Body of pancreas (tissue), 4 donors: ENCODE results near the gene RAD54L. TPM values are rescaled to one million over a fixed set of nuclear protein-coding genes. Genes with fewer than 3 reads are reported as not detected.
"Not testable (repeated sequence)": the region's sequence is repeated elsewhere in the genome, so short reads cannot be mapped to it uniquely, and the experiment has no call there.

Experiments used
- ATAC-seq: fragments of 150-250 bp; one replicate; pipeline ENCODE4 v1.9.1; 2016
- DNase-seq, 4 donors: peaks; one replicate each; pipeline ENCODE4 v3.0.0-alpha.2; 2019
- H3K27ac ChIP-seq, 4 donors: fragments of 200-600 bp; sonication (generic); 1 replicate in 3 of 4; 2 replicates in 1 of 4; pipeline versions ENCODE4 v1.5.1 to v1.6.1; 2016 to 2019; ENCODE audit warnings: mild to moderate bottlenecking in 1 of 4, mixed read lengths in 1 of 4, moderate library complexity in 1 of 4
- H3K27me3 ChIP-seq, 2 donors: fragments of 200-600 bp; sonication (generic); one replicate each; pipeline ENCODE4 v1.6.0; 2016; ENCODE audit warnings: mild to moderate bottlenecking in 1 of 2
- H3K36me3 ChIP-seq, 2 donors: fragments of 200-600 bp; sonication (generic); replicated peaks in 1 of 2; 2 replicates each; pipeline ENCODE4 v1.5.1; 2016; ENCODE audit warnings: low read depth in 2 of 2; ENCODE audit not compliant: insufficient read depth in 1 of 2
- H3K4me1 ChIP-seq: fragments of 200-600 bp; sonication (generic); one replicate; pipeline ENCODE4 v1.6.0; 2016
- H3K4me3 ChIP-seq, 2 donors: fragments of 200-600 bp; sonication (generic); 1 replicate in 1 of 2; 2 replicates in 1 of 2; pipeline ENCODE4 v1.5.1; 2016 to 2019
- H3K9me3 ChIP-seq, 3 donors: fragments of 200-600 bp; sonication (generic); 1 replicate in 2 of 3; 2 replicates in 1 of 3; pipeline ENCODE4 v1.5.1; 2016
- POLR2A ChIP-seq, 3 donors: fragments of 450-650 bp; IDR thresholded peaks; one replicate each; pipeline ENCODE4 v1.6.1; 2016; ENCODE audit warnings: antibody characterized with exemption in 3 of 3, mild to moderate bottlenecking in 2 of 3
- WGBS, 2 donors: methylation state at CpG; one replicate each; pipeline ENCODE4 v1.1.5; 2017; 5-methylcytosine and 5-hydroxymethylcytosine counted together
- intact Hi-C: fragments of 100-400 bp; cut with DNase I; formaldehyde crosslinking; loops from one replicate; pipeline ENCODE4 v1.15.1; 2023
- total RNA-seq, 2 donors: library from RNA; depleted of rRNA; stranded (reverse); fragments of >200 nt; gene quantifications; one replicate each; pipeline ENCODE4 v1.1.0, GENCODE V29; 2016
- TF ChIP-seq, protein P1 (sequence below), 7 experiments: fragments of 450-650 bp in 4 of 7; fragments of 200-600 bp in 3 of 7; sonication (generic) in 3 of 7; IDR thresholded peaks; one replicate each; pipeline ENCODE4 v1.5.1; 2016 to 2019; ENCODE audit warnings: antibody characterized with exemption in 7 of 7

The RAD54L gene
- total RNA-seq, 2 donors from 2014 or later, result under 0.01 TPM; not detected in 1

DNA sequence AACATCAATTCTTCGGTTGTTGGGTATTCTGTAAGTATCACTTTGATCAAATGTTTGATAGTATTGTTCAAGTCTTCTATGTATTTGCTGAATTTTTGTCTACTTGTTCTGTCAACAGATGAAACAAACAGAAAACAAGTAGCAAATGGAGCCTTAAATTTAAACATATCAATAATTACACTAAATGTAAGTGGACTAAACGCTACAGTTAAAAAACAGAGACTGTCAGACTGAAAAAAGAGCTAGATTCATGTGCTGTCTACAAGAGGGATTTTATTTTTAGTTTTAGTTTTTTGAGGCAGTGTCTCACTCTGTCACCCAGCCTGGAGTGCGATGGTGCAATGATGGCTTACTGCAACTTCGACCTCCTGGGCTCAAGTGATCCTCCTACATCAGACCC, 10.7 kb upstream of the RAD54L start:
- H3K4me1 ChIP-seq, result no peaks in the 10 kb centered on the region
- H3K27me3 ChIP-seq, result no peaks in the 10 kb centered on the region
- H3K4me3 ChIP-seq, result no peak overlapping the region
- no peaks in the 10 kb centered on the region for H3K9me3 ChIP-seq
- TF ChIP-seq POLR2A (IDR thresholded peaks at IDR 0.05), result no peak
- TF ChIP-seq, protein P1, sequence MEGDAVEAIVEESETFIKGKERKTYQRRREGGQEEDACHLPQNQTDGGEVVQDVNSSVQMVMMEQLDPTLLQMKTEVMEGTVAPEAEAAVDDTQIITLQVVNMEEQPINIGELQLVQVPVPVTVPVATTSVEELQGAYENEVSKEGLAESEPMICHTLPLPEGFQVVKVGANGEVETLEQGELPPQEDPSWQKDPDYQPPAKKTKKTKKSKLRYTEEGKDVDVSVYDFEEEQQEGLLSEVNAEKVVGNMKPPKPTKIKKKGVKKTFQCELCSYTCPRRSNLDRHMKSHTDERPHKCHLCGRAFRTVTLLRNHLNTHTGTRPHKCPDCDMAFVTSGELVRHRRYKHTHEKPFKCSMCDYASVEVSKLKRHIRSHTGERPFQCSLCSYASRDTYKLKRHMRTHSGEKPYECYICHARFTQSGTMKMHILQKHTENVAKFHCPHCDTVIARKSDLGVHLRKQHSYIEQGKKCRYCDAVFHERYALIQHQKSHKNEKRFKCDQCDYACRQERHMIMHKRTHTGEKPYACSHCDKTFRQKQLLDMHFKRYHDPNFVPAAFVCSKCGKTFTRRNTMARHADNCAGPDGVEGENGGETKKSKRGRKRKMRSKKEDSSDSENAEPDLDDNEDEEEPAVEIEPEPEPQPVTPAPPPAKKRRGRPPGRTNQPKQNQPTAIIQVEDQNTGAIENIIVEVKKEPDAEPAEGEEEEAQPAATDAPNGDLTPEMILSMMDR (IDR thresholded peaks at IDR 0.05), result no peak
- 79 to 88% methylated on average over 4 of the region's 4 CpGs for WGBS, 2 donors
- H3K27ac ChIP-seq, result no peak overlapping the region
- DNase-seq, result no peak
- H3K36me3 ChIP-seq, result no peaks in the 10 kb centered on the region
- no peak for ATAC-seq
- intact Hi-C loops, result no loop called here

DNA sequence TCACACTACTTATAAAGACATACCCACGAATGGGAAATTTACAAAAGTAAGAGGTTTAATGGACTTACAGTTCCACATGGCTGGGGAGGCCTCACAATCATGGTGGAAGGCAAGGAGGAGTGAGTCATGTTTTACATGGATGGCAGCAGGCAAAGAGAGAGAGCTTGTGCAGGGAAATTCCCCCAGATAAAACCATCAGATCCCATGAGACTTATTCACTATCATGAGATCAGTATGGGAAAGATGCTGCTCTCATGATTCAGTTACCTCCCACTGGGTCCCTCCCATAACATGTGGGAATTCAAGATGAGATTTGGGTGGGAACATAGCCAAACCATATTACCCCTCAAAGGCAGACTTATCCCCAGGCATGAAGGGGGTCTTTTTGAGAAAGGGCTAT, 8.7 kb upstream of the RAD54L start:
- WGBS, 2 donors, result 43 to 44% methylated on average over 1 of the region's 1 CpG
- intact Hi-C loops, ATAC-seq, H3K36me3 ChIP-seq, DNase-seq, H3K4me1 ChIP-seq, H3K27ac ChIP-seq, H3K9me3 ChIP-seq, H3K4me3 ChIP-seq, H3K27me3 ChIP-seq: not testable (repeated sequence)

DNA sequence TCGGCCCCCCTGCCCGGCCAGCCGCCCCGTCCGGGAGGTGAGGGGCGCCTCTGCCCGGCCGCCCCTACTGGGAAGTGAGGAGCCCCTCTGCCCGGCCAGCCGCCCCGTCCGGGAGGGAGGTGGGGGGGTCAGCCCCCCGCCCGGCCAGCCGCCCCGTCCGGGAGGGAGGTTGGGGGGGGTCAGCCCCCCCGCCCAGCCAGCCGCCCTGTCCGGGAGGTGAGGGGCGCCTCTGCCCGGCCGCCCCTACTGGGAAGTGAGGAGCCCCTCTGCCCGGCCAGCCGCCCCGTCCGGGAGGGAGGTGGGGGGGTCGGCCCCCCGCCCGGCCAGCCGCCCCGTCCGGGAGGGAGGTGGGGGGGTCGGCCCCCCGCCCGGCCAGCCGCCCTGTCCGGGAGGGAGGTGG, 5.8 kb upstream of the RAD54L start:
- H3K9me3 ChIP-seq, ATAC-seq, intact Hi-C loops, H3K27me3 ChIP-seq, H3K4me1 ChIP-seq, H3K36me3 ChIP-seq, DNase-seq, H3K27ac ChIP-seq, H3K4me3 ChIP-seq: not testable (repeated sequence)
- WGBS, 2 donors, result no CpG with 5 or more reads among the region's 38 CpGs

DNA sequence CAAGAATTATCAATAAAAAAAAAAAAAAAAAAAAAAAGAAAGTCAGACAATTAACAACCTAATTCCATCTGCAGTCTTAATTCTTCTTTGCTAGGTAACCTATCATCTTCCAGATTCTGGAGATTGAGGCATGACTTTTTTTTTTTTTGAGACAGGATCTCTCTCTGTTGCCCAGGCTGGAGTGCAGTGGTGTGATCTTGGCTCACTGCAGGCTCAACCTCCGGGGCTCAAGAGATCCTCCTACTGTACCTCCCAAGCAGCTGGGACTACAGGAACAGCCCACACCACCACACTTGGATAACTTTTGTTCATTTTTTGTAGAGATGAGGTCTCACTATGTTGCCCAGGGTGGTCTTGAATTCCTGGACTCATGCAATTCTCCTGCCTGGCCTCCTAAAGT, 4.6 kb upstream of the RAD54L start:
- intact Hi-C loops, result no loop called here
- ATAC-seq, result no peak
- H3K4me1 ChIP-seq, result peaks cover 9% of the 10 kb centered on the region
- DNase-seq, result no peak
- H3K27ac ChIP-seq, result no peak overlapping the region
- no peaks in the 10 kb centered on the region for H3K36me3 ChIP-seq
- TF ChIP-seq, protein P1 (IDR thresholded peaks at IDR 0.05), result no peak
- TF ChIP-seq POLR2A (IDR thresholded peaks at IDR 0.05), result no peak
- no peak overlapping the region for H3K4me3 ChIP-seq
- WGBS, 2 donors, result 61 to 64% methylated on average over 1 of the region's 1 CpG
- no peaks in the 10 kb centered on the region for H3K27me3 ChIP-seq
- H3K9me3 ChIP-seq, result no peaks in the 10 kb centered on the region

DNA sequence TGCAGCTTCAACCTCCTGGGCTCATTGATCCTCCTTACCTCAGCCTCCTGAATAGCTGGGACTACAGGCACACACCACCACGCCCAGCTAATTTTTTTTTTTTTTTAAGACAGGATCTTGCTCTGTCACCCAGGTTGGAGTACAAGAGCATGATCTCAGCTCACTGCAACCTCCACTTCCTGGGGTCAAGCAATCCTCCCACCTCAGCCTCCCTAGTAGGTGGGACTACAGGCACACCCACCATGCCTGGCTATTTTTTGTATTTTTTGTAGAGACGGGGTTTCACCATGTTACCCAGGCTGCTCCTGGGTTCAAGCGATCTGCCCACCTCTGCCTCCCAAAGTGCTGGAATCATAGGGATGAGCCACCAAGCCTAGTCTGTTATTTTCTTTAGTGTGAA, 3.7 kb upstream of the RAD54L start:
- intact Hi-C loops, DNase-seq, H3K4me3 ChIP-seq, H3K27ac ChIP-seq, H3K9me3 ChIP-seq, ATAC-seq, H3K27me3 ChIP-seq, H3K36me3 ChIP-seq: not testable (repeated sequence)
- WGBS, 2 donors, result 80 to 83% methylated on average over 3 of the region's 3 CpGs
- peaks cover 12% of the 10 kb centered on the region for H3K4me1 ChIP-seq

DNA sequence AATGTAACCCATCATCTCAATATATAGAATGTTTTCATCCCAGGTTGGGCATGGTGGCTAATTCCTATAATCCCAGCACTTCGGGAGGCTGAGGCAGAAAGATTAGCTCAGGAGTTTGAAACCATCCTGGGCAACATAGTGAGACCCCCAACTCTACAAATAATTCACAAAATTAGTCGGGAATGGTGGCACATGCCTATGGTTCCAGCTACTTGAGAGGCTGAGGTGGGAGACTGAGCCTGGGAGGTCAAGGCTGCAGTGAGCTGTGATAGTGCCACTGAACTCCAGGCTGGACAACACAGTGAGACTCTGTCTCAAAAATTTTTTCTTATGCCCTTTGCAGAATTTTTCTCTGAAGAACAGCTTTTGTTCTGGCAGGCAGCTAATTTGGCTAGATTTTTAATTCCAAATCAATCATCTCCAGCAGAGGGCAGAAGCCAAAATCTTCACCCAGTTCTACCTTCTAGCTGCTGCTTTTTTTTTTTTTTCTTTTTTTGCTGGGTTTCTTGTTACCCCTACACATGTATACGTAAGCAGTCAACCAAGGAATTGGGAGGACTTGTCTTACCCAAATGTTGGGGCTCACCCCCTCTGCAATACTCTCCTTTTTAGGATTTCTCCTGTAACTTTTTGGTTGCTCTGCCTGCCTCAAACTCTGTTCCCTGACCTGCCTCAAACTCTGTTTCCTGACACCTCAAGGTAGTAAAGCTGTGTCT, 2.7 kb upstream of the RAD54L start:
- no peak overlapping the region for H3K4me3 ChIP-seq
- H3K4me1 ChIP-seq, result peaks cover 12% of the 10 kb centered on the region
- no peaks in the 10 kb centered on the region for H3K9me3 ChIP-seq
- TF ChIP-seq, protein P1 (IDR thresholded peaks at IDR 0.05), result peak in 4 of 7 experiments; percentile 16 to 29 (median 26)
- TF ChIP-seq POLR2A (IDR thresholded peaks at IDR 0.05), result no peak
- H3K36me3 ChIP-seq, result no peaks in the 10 kb centered on the region
- WGBS, 2 donors, result 51 to 54% methylated on average over 3 of the region's 3 CpGs
- ATAC-seq (no peak), DNase-seq (no peak)
- no peak overlapping the region for H3K27ac ChIP-seq
- no peaks in the 10 kb centered on the region for H3K27me3 ChIP-seq
- intact Hi-C loops, result no loop called here

DNA sequence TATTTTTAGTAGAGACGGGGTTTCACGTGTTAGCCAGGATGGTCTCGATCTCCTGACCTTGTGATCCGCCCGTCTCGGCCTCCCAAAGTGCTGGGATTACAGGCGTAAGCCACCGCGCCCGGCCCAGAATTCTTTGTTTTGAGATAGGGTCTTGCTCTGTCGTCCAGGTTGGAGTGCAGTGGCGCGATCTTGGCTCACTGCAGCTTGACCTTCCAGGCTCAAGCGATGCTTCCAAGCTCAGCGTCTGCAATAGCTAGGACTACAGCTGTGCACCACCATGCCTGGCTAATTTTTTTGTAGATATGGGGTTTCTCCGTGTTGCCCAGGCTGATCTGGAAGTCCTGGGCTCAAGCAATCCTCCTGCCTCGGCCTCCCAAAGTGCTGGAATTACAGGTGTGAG, 1.4 kb upstream of the RAD54L start:
- ATAC-seq, H3K36me3 ChIP-seq, H3K27me3 ChIP-seq, intact Hi-C loops, H3K9me3 ChIP-seq, H3K4me3 ChIP-seq: not testable (repeated sequence)
- Histone ChIP-seq H3K4me1 (peaks cover 12% of the 10 kb centered on the region), H3K27ac (peak overlapping the region in 2 of 4 donors; percentile 80 to 84)
- peak in 1 of 4 donors; percentile 15 for DNase-seq
- WGBS, 2 donors, result 83 to 84% methylated on average over 9 to 17 of the region's 17 CpGs
